CD14-positive monocyte (primary cell): Measurements from ENCODE around the gene C2CD4A. TPM values are rescaled to one million over a fixed set of nuclear protein-coding genes. Genes with fewer than 3 reads are reported as not detected.

ENCODE experiments used
- DNase-seq, 3 donors: peaks; one replicate each; pipeline ENCODE4 v3.0.0-alpha.2; 2011 to 2022
- H2AFZ ChIP-seq: 2 replicates; pipeline ENCODE4 v1.6.0; 2012; ENCODE audit warnings: mild to moderate bottlenecking, low read depth, low read length, inconsistent platforms; ENCODE audit not compliant: insufficient read depth, poor library complexity, severe bottlenecking
- H3K27ac ChIP-seq, 2 donors: 1 replicate in 1 of 2; 2 replicates in 1 of 2; pipeline ENCODE4 v1.5.1; 2012 to 2013; ENCODE audit warnings: low read length in 2 of 2, control low read depth in 1 of 2, inconsistent platforms in 1 of 2, low read depth in 1 of 2, mild to moderate bottlenecking in 1 of 2
- H3K27me3 ChIP-seq, 2 donors: one replicate each; pipeline versions ENCODE4 v1.6.0 to v1.6.1; 2011 to 2013; ENCODE audit warnings: low read length in 2 of 2; ENCODE audit not compliant: control insufficient read depth in 2 of 2, insufficient read depth in 2 of 2
- H3K36me3 ChIP-seq, 2 donors: replicated peaks in 1 of 2; 1 replicate in 1 of 2; 2 replicates in 1 of 2; pipeline versions ENCODE4 v1.5.1 to v1.6.1; 2012 to 2013; ENCODE audit warnings: low read length in 2 of 2, control low read depth in 1 of 2, inconsistent platforms in 1 of 2, mild to moderate bottlenecking in 1 of 2; ENCODE audit not compliant: insufficient read depth in 2 of 2, control insufficient read depth in 1 of 2
- H3K4me1 ChIP-seq, 2 donors: 1 replicate in 1 of 2; 2 replicates in 1 of 2; pipeline versions ENCODE4 v1.5.1 to v1.6.1; 2012 to 2013; ENCODE audit warnings: low read length in 2 of 2, control low read depth in 1 of 2, inconsistent platforms in 1 of 2, mild to moderate bottlenecking in 1 of 2, moderate library complexity in 1 of 2; ENCODE audit not compliant: insufficient read depth in 2 of 2, control insufficient read depth in 1 of 2
- H3K4me2 ChIP-seq: replicated peaks from 2 replicates; pipeline ENCODE3; 2012; ENCODE audit warnings: low read length, moderate library complexity, mild to moderate bottlenecking; ENCODE audit not compliant: poor library complexity, severe bottlenecking; ENCODE audit errors: extremely low read depth
- H3K4me3 ChIP-seq, 3 experiments: fragments of 200-600 bp in 1 of 3; sonication (generic) in 1 of 3; replicated peaks in 1 of 3; 1 replicate in 2 of 3; 2 replicates in 1 of 3; pipeline ENCODE4 v1.5.1; 2011 to 2013; ENCODE audit warnings: low read length in 3 of 3, mild to moderate bottlenecking in 3 of 3, control low read depth in 2 of 3, low read depth in 2 of 3, inconsistent platforms in 1 of 3, moderate library complexity in 1 of 3
- H3K79me2 ChIP-seq: 2 replicates; pipeline ENCODE4 v1.6.0; 2012; ENCODE audit warnings: mild to moderate bottlenecking, control low read depth, inconsistent platforms, low read length, moderate library complexity; ENCODE audit not compliant: insufficient read depth
- H3K9ac ChIP-seq: 2 replicates; pipeline ENCODE4 v1.6.0; 2017; ENCODE audit warnings: low read length, mild to moderate bottlenecking; ENCODE audit not compliant: insufficient read depth, poor library complexity, severe bottlenecking
- H3K9me3 ChIP-seq, 2 donors: replicated peaks in 1 of 2; 1 replicate in 1 of 2; 2 replicates in 1 of 2; pipeline versions ENCODE4 v1.5.1 to v1.6.1; 2012 to 2013; ENCODE audit warnings: low read length in 2 of 2, control low read depth in 1 of 2; ENCODE audit not compliant: control insufficient read depth in 1 of 2, insufficient read depth in 1 of 2
- H4K20me1 ChIP-seq: 2 replicates; pipeline ENCODE4 v1.6.0; 2012; ENCODE audit warnings: mild to moderate bottlenecking, low read length, control low read depth, moderate library complexity; ENCODE audit not compliant: insufficient read depth
- H3K27ac Mint-ChIP-seq, 7 donors: one replicate each; pipeline ENCODE4 v1.8.0; 2020; ENCODE audit warnings: mild to moderate bottlenecking in 7 of 7, mixed read lengths in 7 of 7, moderate library complexity in 6 of 7, inconsistent platforms in 2 of 7
- H3K27me3 Mint-ChIP-seq, 3 donors: one replicate each; pipeline ENCODE4 v1.8.0; 2021 to 2022; ENCODE audit warnings: low read depth in 3 of 3, mild to moderate bottlenecking in 3 of 3, mixed read lengths in 3 of 3, moderate library complexity in 3 of 3, inconsistent platforms in 1 of 3
- H3K36me3 Mint-ChIP-seq, 2 donors: one replicate each; pipeline ENCODE4 v1.8.0; 2020; ENCODE audit warnings: mixed read lengths in 2 of 2, inconsistent platforms in 1 of 2, mild to moderate bottlenecking in 1 of 2
- H3K4me1 Mint-ChIP-seq: one replicate; pipeline ENCODE4 v1.8.0; 2020; ENCODE audit warnings: mild to moderate bottlenecking, mixed read lengths
- H3K4me3 Mint-ChIP-seq, 2 donors: one replicate each; pipeline ENCODE4 v1.8.0; 2020; ENCODE audit warnings: mild to moderate bottlenecking in 2 of 2, mixed read lengths in 2 of 2, moderate library complexity in 1 of 2
- H3K9me3 Mint-ChIP-seq, 7 donors: one replicate each; pipeline ENCODE4 v1.8.0; 2020 to 2022; ENCODE audit warnings: mixed read lengths in 7 of 7, mild to moderate bottlenecking in 6 of 7, moderate library complexity in 6 of 7, inconsistent platforms in 2 of 7
- CTCF ChIP-seq: fragments of 200-600 bp; IDR thresholded peaks from one replicate; pipeline ENCODE4 v1.8.0; 2022; ENCODE audit warnings: antibody characterized with exemption, mild to moderate bottlenecking
- WGBS: methylation state at CpG from one replicate; pipeline ENCODE4 v1.1.5; 2013; ENCODE audit warnings: missing lambda C conversion rate; ENCODE audit not compliant: insufficient coverage; 5-methylcytosine and 5-hydroxymethylcytosine counted together
- intact Hi-C, 2 donors: fragments of 100-400 bp; cut with micrococcal nuclease; formaldehyde crosslinking; loops; one replicate each; pipeline versions ENCODE4 v1.15.0 to v1.15.1; 2023
- polyA plus RNA-seq, 3 donors: library from polyadenylated mRNA; depleted of rRNA in 1 of 3; unstranded in 2 of 3; stranded (reverse) in 1 of 3; fragments of 300-500 nt in 2 of 3; fragments of >200 nt in 1 of 3; fragmentation: Illumina TruSeq in 2 of 3; gene quantifications; 1 replicate in 2 of 3; 2 replicates in 1 of 3; pipeline ENCODE4 v1.2.3, GENCODE V29; 2012 to 2021

C2CD4A gene
- polyA plus RNA-seq, 3 donors: not detected

- no peak overlapping the region for H3K4me3 ChIP-seq
- H3K27ac ChIP-seq: no peak overlapping the region
- no peaks in the 10 kb centered on the region for H3K4me1 ChIP-seq
- WGBS: 87% methylated on average over 4 of the region's 6 CpGs
- TF ChIP-seq CTCF: no peak
- no peaks in the 10 kb centered on the region for H4K20me1 ChIP-seq
- no peak for DNase-seq
- H2AFZ ChIP-seq: no peak overlapping the region
- H3K4me3 Mint-ChIP-seq: no peak overlapping the region
- H3K27me3 Mint-ChIP-seq: peaks cover under 1 to 5% (median under 1%) of the 10 kb centered on the region in 3 donors
- H3K79me2 ChIP-seq: no peaks in the 10 kb centered on the region
- H3K36me3 ChIP-seq: no peaks in the 10 kb centered on the region
- peak overlapping the region in 1 of 7 donors; percentile 79 for H3K27ac Mint-ChIP-seq
- H3K27me3 ChIP-seq: no peaks in the 10 kb centered on the region
- H3K9ac ChIP-seq: no peak overlapping the region
- H3K36me3 Mint-ChIP-seq: no peaks in the 10 kb centered on the region
- H3K4me1 Mint-ChIP-seq: no peaks in the 10 kb centered on the region
- no peaks in the 10 kb centered on the region for H3K9me3 ChIP-seq
- intact Hi-C loops: no loop called here
- no peak overlapping the region for H3K4me2 ChIP-seq
- H3K9me3 Mint-ChIP-seq: peaks cover 0 to 4% (median 0%) of the 10 kb centered on the region in 7 donors
These were observed 43.4 kb downstream of the C2CD4A start for GRCh38 chr15:62109982-62110851.

- Mint-ChIP-seq H3K27me3 (peaks cover 0 to 5% (median 0%) of the 10 kb centered on the region in 3 donors), H3K36me3 (no peaks in the 10 kb centered on the region), H3K4me3 (no peak overlapping the region), H3K4me1 (no peaks in the 10 kb centered on the region), H3K9me3 (peaks cover 0 to 4% (median 0%) of the 10 kb centered on the region in 7 donors), H3K27ac (no peak overlapping the region)
- Histone ChIP-seq H3K9ac (no peak overlapping the region), H4K20me1 (no peaks in the 10 kb centered on the region), H2AFZ (no peak overlapping the region), H3K4me3 (no peak overlapping the region), H3K27ac (no peak overlapping the region), H3K9me3 (no peaks in the 10 kb centered on the region), H3K27me3 (no peaks in the 10 kb centered on the region), H3K36me3 (no peaks in the 10 kb centered on the region), H3K4me1 (no peaks in the 10 kb centered on the region), H3K79me2 (no peaks in the 10 kb centered on the region), H3K4me2 (no peak overlapping the region)
- no peak for TF ChIP-seq CTCF
- intact Hi-C loops: no loop called here
- WGBS: 80% methylated on average over 1 of the region's 4 CpGs
- DNase-seq: no peak
These were observed 45.3 kb downstream of the C2CD4A start for GRCh38 chr15:62112081-62112480.
